Loucy (cell line): ENCODE measurements around the gene NPDC1.
A peak's percentile ranks its signal among the peaks of the same experiment; 100 is the strongest.

Experiments used
- H2AFZ ChIP-seq: fragments of 200-600 bp; sonication (generic); 2 replicates; pipeline ENCODE4 v1.6.0; 2016; ENCODE audit warnings: antibody characterized with exemption, mild to moderate bottlenecking, low read length, moderate library complexity
- H3F3A ChIP-seq: fragments of 200-600 bp; 2 replicates; pipeline ENCODE4 v1.6.0; 2016; ENCODE audit warnings: antibody characterized with exemption, low read depth, mild to moderate bottlenecking
- H3K27me3 ChIP-seq: fragments of 200-600 bp; sonication (generic); 2 replicates; pipeline ENCODE4 v1.6.1; 2014; ENCODE audit warnings: low read length, mild to moderate bottlenecking; ENCODE audit not compliant: insufficient read depth, poor library complexity, severe bottlenecking
- H3K36me3 ChIP-seq: fragments of 200-600 bp; sonication (generic); 2 replicates; pipeline ENCODE4 v1.6.1; 2016; ENCODE audit warnings: low read length; ENCODE audit not compliant: insufficient read depth
- H3K4me1 ChIP-seq: fragments of 200-600 bp; sonication (generic); 2 replicates; pipeline ENCODE4 v1.5.1; 2014; ENCODE audit warnings: low read length, mild to moderate bottlenecking; ENCODE audit not compliant: insufficient read depth, poor library complexity, severe bottlenecking
- H3K4me2 ChIP-seq: fragments of 200-600 bp; sonication (generic); 2 replicates; pipeline ENCODE4 v1.6.0; 2014; ENCODE audit warnings: antibody characterized with exemption, low read length, low read depth, mild to moderate bottlenecking; ENCODE audit not compliant: poor library complexity, severe bottlenecking
- H3K4me3 ChIP-seq: fragments of 200-600 bp; sonication (generic); 2 replicates; pipeline ENCODE4 v1.5.1; 2014; ENCODE audit warnings: low read length, mild to moderate bottlenecking, mixed read lengths; ENCODE audit not compliant: poor library complexity, severe bottlenecking
- H3K79me2 ChIP-seq: fragments of 200-600 bp; sonication (generic); 2 replicates; pipeline ENCODE4 v1.6.1; 2014; ENCODE audit warnings: low read length; ENCODE audit not compliant: insufficient read depth
- H3K9ac ChIP-seq: fragments of 200-600 bp; sonication (generic); 2 replicates; pipeline ENCODE4 v1.6.0; 2014; ENCODE audit warnings: mild to moderate bottlenecking, low read depth, low read length, moderate library complexity; ENCODE audit not compliant: poor library complexity, severe bottlenecking
- H3K9me2 ChIP-seq: fragments of 200-600 bp; sonication (generic); replicated peaks from 2 replicates; pipeline ENCODE4 v1.6.1; 2016; ENCODE audit warnings: low read depth, low read length, mixed read lengths
- H3K9me3 ChIP-seq: fragments of 200-600 bp; sonication (generic); 2 replicates; pipeline ENCODE4 v1.6.1; 2014; ENCODE audit warnings: mild to moderate bottlenecking, antibody characterized with exemption, low read length, low read depth; ENCODE audit not compliant: insufficient read depth
- H4K20me1 ChIP-seq: fragments of 200-600 bp; sonication (generic); 2 replicates; pipeline ENCODE4 v1.6.0; 2014; ENCODE audit warnings: antibody characterized with exemption, low read length, mild to moderate bottlenecking; ENCODE audit not compliant: insufficient read depth, poor library complexity, severe bottlenecking
- EZH2phosphoT487 ChIP-seq: fragments of 200-600 bp; IDR thresholded peaks from 2 replicates; pipeline ENCODE4 v1.6.1; 2018; ENCODE audit warnings: antibody characterized with exemption, mild to moderate bottlenecking, moderate library complexity, borderline replicate concordance
- TF ChIP-seq, protein P1 (sequence below): fragments of 200-600 bp; sonication (generic); conservative IDR thresholded peaks from 2 replicates; pipeline ENCODE4 v1.5.1; 2014; ENCODE audit warnings: mild to moderate bottlenecking, antibody characterized with exemption, low read length

NPDC1 gene

DNA sequence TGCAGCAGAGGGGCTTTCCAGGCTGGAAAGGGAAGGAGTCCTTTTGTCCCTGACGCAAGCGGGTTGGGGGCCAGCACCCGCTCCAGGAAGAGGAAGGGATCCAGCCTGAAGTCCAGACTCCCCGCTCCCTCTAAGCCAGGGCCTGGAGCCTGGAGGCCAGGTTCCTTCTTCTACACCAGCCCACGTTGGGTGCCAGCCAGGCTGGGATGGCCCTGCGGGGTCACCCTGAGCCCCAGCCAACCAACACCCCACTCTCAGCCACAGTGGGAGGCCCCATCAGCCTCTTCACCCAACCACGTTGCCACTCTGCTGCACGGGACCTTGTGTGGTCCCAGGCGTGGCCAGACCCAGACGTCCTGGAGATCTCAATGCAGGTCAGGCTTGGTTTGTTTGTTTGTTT is 13.1 kb downstream of the NPDC1 start:
- no peaks in the 10 kb centered on the region for H3K79me2 ChIP-seq
- peak overlapping the region; percentile 92 for H3K9ac ChIP-seq
- H3K36me3 ChIP-seq = no peaks in the 10 kb centered on the region
- no peaks in the 10 kb centered on the region for H3K9me3 ChIP-seq
- H3K4me2 ChIP-seq = peak overlapping the region; percentile 90
- no peaks in the 10 kb centered on the region for H3K27me3 ChIP-seq
- peak overlapping the region; percentile 81 for H3K4me3 ChIP-seq
- H3K4me1 ChIP-seq = peaks cover 48% of the 10 kb centered on the region
- no peak for TF ChIP-seq EZH2phosphoT487
- TF ChIP-seq, protein P1, sequence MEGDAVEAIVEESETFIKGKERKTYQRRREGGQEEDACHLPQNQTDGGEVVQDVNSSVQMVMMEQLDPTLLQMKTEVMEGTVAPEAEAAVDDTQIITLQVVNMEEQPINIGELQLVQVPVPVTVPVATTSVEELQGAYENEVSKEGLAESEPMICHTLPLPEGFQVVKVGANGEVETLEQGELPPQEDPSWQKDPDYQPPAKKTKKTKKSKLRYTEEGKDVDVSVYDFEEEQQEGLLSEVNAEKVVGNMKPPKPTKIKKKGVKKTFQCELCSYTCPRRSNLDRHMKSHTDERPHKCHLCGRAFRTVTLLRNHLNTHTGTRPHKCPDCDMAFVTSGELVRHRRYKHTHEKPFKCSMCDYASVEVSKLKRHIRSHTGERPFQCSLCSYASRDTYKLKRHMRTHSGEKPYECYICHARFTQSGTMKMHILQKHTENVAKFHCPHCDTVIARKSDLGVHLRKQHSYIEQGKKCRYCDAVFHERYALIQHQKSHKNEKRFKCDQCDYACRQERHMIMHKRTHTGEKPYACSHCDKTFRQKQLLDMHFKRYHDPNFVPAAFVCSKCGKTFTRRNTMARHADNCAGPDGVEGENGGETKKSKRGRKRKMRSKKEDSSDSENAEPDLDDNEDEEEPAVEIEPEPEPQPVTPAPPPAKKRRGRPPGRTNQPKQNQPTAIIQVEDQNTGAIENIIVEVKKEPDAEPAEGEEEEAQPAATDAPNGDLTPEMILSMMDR = no peak
- H2AFZ ChIP-seq = no peak overlapping the region
- H3K9me2 ChIP-seq = no peaks in the 10 kb centered on the region
- H3F3A ChIP-seq = peaks cover 12% of the 10 kb centered on the region; the same call in 1 of the 2 replicates
- no peaks in the 10 kb centered on the region for H4K20me1 ChIP-seq

DNA sequence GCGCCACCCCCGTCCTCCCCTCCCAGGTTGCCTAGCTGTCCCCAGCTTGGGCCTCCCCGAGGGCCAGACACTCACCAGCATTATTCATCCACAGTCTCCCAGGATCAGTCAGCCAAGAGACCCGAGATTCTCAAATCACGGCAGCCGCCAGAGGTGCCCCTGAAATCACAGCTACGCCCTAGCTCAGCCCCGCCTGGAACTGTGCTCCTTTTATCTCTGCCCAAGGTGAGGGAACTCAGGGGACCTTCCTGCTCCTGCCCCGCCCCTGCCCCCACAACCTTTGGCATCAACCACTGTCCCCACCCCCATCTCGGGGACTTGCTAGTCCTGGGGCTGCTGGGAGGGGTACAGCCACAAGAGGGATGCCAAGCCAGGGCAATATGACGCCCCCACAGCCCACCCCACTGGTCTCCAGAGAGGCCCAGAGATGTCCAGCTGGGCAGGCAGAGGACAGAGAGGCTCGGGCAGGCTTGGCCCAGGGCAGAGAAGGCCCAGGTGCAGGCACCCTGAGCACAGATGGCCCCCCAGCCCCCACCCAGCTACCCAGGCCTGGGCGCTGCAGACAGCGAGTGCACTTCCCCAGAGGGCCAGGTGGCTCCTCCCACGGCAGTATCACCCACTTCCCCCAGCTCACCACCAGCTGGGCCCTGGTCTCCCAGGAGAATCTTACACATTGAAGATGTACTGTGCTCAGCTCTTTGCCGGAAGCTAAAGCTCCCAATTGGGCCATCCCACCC is 13.9 kb downstream of the NPDC1 start, which contains the start of gene FUT7:
Gene FUT7, minus strand, starts transcription at position 185 of the 737 bp plus-strand sequence. Its CDS starts 97 bp downstream, at position 88.
- H3K4me1 ChIP-seq = peaks cover 54% of the 10 kb centered on the region
- no peak within 1 kb of the TSS for H2AFZ ChIP-seq
- peaks cover 2% of the 10 kb centered on the region for H4K20me1 ChIP-seq
- no peaks in the 10 kb centered on the region for H3K9me3 ChIP-seq
- H3K4me3 ChIP-seq = peak within 1 kb of the TSS; percentile 81
- peak within 1 kb of the TSS; percentile 92 for H3K9ac ChIP-seq
- H3K27me3 ChIP-seq = no peaks in the 10 kb centered on the region
- H3K79me2 ChIP-seq = peaks cover 4% of the 10 kb centered on the region; the same call in 1 of the 2 replicates
- peak within 1 kb of the TSS; percentile 90 for H3K4me2 ChIP-seq
- no peaks in the 10 kb centered on the region for H3K9me2 ChIP-seq
- no peaks in the 10 kb centered on the region for H3K36me3 ChIP-seq
- TF ChIP-seq EZH2phosphoT487 = no peak
- TF ChIP-seq, protein P1 = no peak
- H3F3A ChIP-seq = peaks cover 12% of the 10 kb centered on the region; the same call in 1 of the 2 replicates

DNA sequence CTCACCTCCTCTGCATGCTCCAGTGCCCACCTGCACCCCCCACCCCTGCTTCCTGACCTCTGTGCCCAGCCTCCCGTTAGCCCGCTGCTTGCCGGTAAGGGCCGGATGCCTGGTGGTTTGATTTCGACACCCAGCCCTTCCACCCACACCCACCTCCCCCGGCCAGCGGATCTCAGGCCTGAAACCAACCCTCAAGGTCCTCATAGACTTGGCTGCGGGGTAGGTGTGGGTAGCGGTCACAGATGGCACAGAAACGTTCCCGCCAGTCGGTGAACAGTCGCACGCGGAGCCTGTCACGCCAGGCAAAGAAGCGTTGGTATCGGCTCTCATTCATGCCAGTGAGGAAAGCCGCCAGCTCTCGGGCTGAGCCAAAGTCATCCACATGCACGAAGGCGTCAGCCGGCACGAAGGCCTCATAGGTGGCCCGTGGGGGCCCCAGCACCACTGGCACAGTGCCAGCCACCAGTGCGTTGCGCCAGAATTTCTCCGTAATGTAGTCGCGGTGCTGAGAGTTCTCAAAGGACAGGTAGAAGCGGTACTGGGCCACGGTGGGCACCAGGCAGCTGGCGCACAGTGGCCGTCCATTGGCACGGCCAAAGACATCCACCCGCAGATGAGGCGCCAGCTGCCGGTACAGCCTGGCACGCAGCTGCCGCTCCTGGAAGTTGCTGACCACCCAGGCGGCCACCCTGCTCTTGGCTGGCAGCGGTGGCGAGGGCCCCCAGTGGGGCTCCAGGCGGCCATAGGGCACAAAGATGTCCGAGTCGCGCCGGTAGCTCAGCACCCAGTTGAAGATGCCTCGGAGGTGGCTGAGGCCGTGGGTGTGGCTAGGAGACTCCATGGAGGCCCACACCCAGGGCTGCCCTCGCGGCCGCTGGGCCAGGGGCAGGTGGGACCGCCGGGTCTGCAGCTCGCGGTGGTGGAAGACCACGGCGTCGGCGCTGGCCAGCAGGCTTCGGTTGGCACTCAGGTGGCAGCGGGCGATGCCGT is 15.1 kb downstream of the NPDC1 start:
- H3K9ac ChIP-seq = peak overlapping the region; percentile 92
- peak overlapping the region; percentile 81 for H3K4me3 ChIP-seq
- no peak overlapping the region for H2AFZ ChIP-seq
- no peaks in the 10 kb centered on the region for H3K36me3 ChIP-seq
- no peaks in the 10 kb centered on the region for H3K9me2 ChIP-seq
- H3K27me3 ChIP-seq = no peaks in the 10 kb centered on the region
- TF ChIP-seq, protein P1 = no peak
- no peak for TF ChIP-seq EZH2phosphoT487
- H3K4me1 ChIP-seq = peaks cover 63% of the 10 kb centered on the region
- H3K4me2 ChIP-seq = peak overlapping the region; percentile 90
- peaks cover 5% of the 10 kb centered on the region; the same call in 1 of the 2 replicates for H3K79me2 ChIP-seq
- peaks cover 5% of the 10 kb centered on the region for H4K20me1 ChIP-seq
- peaks cover 12% of the 10 kb centered on the region; the same call in 1 of the 2 replicates for H3F3A ChIP-seq
- H3K9me3 ChIP-seq = no peaks in the 10 kb centered on the region
